Astrocyte (in vitro differentiated cells and primary cell): ENCODE data around the gene MACROH2A1.

Source experiments
- EZH2 ChIP-seq: IDR thresholded peaks from 2 replicates; pipeline ENCODE4 v1.6.1; 2012; ENCODE audit warnings: mild to moderate bottlenecking, low read length, inconsistent platforms; ENCODE audit not compliant: insufficient read depth
- TF ChIP-seq, protein P1 (sequence below): IDR thresholded peaks from 2 replicates; pipeline ENCODE4 v1.5.1; 2011; ENCODE audit warnings: low read depth, mild to moderate bottlenecking, inconsistent platforms, low read length, moderate library complexity; ENCODE audit not compliant: insufficient read depth

- TF ChIP-seq, protein P1, sequence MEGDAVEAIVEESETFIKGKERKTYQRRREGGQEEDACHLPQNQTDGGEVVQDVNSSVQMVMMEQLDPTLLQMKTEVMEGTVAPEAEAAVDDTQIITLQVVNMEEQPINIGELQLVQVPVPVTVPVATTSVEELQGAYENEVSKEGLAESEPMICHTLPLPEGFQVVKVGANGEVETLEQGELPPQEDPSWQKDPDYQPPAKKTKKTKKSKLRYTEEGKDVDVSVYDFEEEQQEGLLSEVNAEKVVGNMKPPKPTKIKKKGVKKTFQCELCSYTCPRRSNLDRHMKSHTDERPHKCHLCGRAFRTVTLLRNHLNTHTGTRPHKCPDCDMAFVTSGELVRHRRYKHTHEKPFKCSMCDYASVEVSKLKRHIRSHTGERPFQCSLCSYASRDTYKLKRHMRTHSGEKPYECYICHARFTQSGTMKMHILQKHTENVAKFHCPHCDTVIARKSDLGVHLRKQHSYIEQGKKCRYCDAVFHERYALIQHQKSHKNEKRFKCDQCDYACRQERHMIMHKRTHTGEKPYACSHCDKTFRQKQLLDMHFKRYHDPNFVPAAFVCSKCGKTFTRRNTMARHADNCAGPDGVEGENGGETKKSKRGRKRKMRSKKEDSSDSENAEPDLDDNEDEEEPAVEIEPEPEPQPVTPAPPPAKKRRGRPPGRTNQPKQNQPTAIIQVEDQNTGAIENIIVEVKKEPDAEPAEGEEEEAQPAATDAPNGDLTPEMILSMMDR, result no peak
- TF ChIP-seq EZH2, result no peak
These were observed 5.8 kb downstream of the MACROH2A1 start for GRCh38 chr5:135393229-135393628.
